HepG2 (cell line): ENCODE results near the gene POLN. TPM values are rescaled to one million over a fixed set of nuclear protein-coding genes. Genes with fewer than 3 reads are reported as not detected.
A peak's percentile ranks its signal among the peaks of the same experiment; 100 is the strongest.

Experiments
- ARNT ChIP-seq: fragments of 450-650 bp; IDR thresholded peaks from 2 replicates; pipeline ENCODE4 v1.6.1; 2017
- ATF1 ChIP-seq: IDR thresholded peaks from 2 replicates; pipeline ENCODE4 v1.6.1; 2016; ENCODE audit warnings: mild to moderate bottlenecking, control low read depth
- ATF4 ChIP-seq, 2 experiments: fragments of 450-650 bp in 1 of 2; sonication (generic) in 1 of 2; formaldehyde crosslinking; IDR thresholded peaks; 2 replicates each; pipeline versions ENCODE4 v1.5.0 to v1.8.0; 2020 to 2022; ENCODE audit warnings: mild to moderate bottlenecking in 1 of 2, missing genetic modification reagents in 1 of 2
- DR1 ChIP-seq: sonication (generic); formaldehyde crosslinking; IDR thresholded peaks from 2 replicates; pipeline ENCODE4 v1.8.0; 2021; ENCODE audit warnings: mild to moderate bottlenecking, missing genetic modification reagents, inconsistent platforms
- FOXC1 ChIP-seq: sonication (generic); formaldehyde crosslinking; IDR thresholded peaks from 2 replicates; pipeline ENCODE4 v1.8.0; 2022; ENCODE audit warnings: mild to moderate bottlenecking, missing genetic modification reagents, borderline replicate concordance
- FOXK2 ChIP-seq: fragments of 450-650 bp; IDR thresholded peaks from 2 replicates; pipeline ENCODE4 v1.6.1; 2016
- GTF2F1 ChIP-seq: fragments of 150-350 bp; IDR thresholded peaks from 2 replicates; pipeline ENCODE4 v1.6.1; 2014; ENCODE audit warnings: low read length
- HIVEP1 ChIP-seq: sonication (generic); formaldehyde crosslinking; IDR thresholded peaks from 2 replicates; pipeline ENCODE4 v1.4.0; 2020; ENCODE audit warnings: mild to moderate bottlenecking, missing genetic modification reagents
- KDM5B ChIP-seq: sonication (generic); formaldehyde crosslinking; IDR thresholded peaks from 2 replicates; pipeline ENCODE4 v1.4.0; 2020; ENCODE audit warnings: missing genetic modification reagents, mild to moderate bottlenecking, borderline replicate concordance
- KDM6A ChIP-seq: IDR thresholded peaks from 2 replicates; pipeline ENCODE4 v1.6.1; 2016; ENCODE audit warnings: low read depth
- SAFB2 ChIP-seq: sonication (generic); formaldehyde crosslinking; IDR thresholded peaks from 2 replicates; pipeline ENCODE4 v1.5.1; 2020; ENCODE audit warnings: missing genetic modification reagents, low read depth, mild to moderate bottlenecking, borderline replicate concordance
- SALL1 ChIP-seq: sonication (generic); formaldehyde crosslinking; IDR thresholded peaks from 2 replicates; pipeline ENCODE4 v1.8.0; 2022; ENCODE audit warnings: mild to moderate bottlenecking, missing genetic modification reagents
- SMAD9 ChIP-seq: sonication (generic); formaldehyde crosslinking; IDR thresholded peaks from 2 replicates; pipeline ENCODE4 v1.5.1; 2020; ENCODE audit warnings: mild to moderate bottlenecking, missing genetic modification reagents
- SNAI1 ChIP-seq: sonication (generic); formaldehyde crosslinking; IDR thresholded peaks from 2 replicates; pipeline ENCODE4 v1.5.0; 2020; ENCODE audit warnings: mild to moderate bottlenecking, missing genetic modification reagents, borderline replicate concordance
- ZEB1 ChIP-seq: IDR thresholded peaks from 2 replicates; pipeline ENCODE4 v1.6.1; 2012; ENCODE audit warnings: mild to moderate bottlenecking, low read depth, inconsistent platforms; ENCODE audit not compliant: insufficient replicate concordance
- ZFP36L2 ChIP-seq: sonication (generic); formaldehyde crosslinking; IDR thresholded peaks from 2 replicates; pipeline ENCODE4 v1.4.0; 2020; ENCODE audit warnings: missing genetic modification reagents
- ZNF124 ChIP-seq: sonication (generic); formaldehyde crosslinking; IDR thresholded peaks from 2 replicates; pipeline ENCODE4 v1.4.0; 2020; ENCODE audit warnings: missing genetic modification reagents
- ZNF407 ChIP-seq: sonication (generic); formaldehyde crosslinking; IDR thresholded peaks from one replicate; pipeline ENCODE4 v1.5.1; 2020; ENCODE audit warnings: mild to moderate bottlenecking, missing genetic modification reagents; ENCODE audit errors: not compliant biosample characterization
- ZNF569 ChIP-seq: sonication (generic); formaldehyde crosslinking; IDR thresholded peaks from 2 replicates; pipeline ENCODE4 v1.5.0; 2020; ENCODE audit warnings: mild to moderate bottlenecking, missing genetic modification reagents, moderate library complexity, borderline replicate concordance
- ZNF720 ChIP-seq: sonication (generic); formaldehyde crosslinking; IDR thresholded peaks from 2 replicates; pipeline ENCODE4 v1.4.0; 2020; ENCODE audit warnings: missing genetic modification reagents
- ZNF800 ChIP-seq: sonication (generic); formaldehyde crosslinking; IDR thresholded peaks from 2 replicates; pipeline ENCODE4 v1.4.0; 2020; ENCODE audit warnings: missing genetic modification reagents
- polyA plus RNA-seq, 8 experiments: library from polyadenylated mRNA; depleted of rRNA in 3 of 8; stranded (reverse) in 7 of 8; unstranded in 1 of 8; fragments of >200 nt; fragmentation: Illumina TruSeq in 4 of 8; extraction: Trizol in 4 of 8; gene quantifications; 2 replicates each; pipeline versions ENCODE4 v1.2.1 to v1.2.3, GENCODE V29; 2011 to 2016; ENCODE audit warnings: low read depth in 4 of 8, missing spikeins in 1 of 8, mixed read lengths in 1 of 8; ENCODE audit not compliant: insufficient read depth in 1 of 8
- total RNA-seq, 5 experiments: library from RNA; depleted of rRNA; stranded (reverse); fragments of >200 nt; fragmentation: Illumina TruSeq; extraction: Trizol; gene quantifications; 2 replicates each; pipeline ENCODE4 v1.2.3, GENCODE V29; 2016; ENCODE audit warnings: low read depth in 1 of 5

Gene POLN
- total and polyA plus RNA-seq, 2 of the 13 experiments (the other 11 are each of a cell fraction or from before 2014, with no cell fraction given), result 0.93 to 1.5 TPM

DNA sequence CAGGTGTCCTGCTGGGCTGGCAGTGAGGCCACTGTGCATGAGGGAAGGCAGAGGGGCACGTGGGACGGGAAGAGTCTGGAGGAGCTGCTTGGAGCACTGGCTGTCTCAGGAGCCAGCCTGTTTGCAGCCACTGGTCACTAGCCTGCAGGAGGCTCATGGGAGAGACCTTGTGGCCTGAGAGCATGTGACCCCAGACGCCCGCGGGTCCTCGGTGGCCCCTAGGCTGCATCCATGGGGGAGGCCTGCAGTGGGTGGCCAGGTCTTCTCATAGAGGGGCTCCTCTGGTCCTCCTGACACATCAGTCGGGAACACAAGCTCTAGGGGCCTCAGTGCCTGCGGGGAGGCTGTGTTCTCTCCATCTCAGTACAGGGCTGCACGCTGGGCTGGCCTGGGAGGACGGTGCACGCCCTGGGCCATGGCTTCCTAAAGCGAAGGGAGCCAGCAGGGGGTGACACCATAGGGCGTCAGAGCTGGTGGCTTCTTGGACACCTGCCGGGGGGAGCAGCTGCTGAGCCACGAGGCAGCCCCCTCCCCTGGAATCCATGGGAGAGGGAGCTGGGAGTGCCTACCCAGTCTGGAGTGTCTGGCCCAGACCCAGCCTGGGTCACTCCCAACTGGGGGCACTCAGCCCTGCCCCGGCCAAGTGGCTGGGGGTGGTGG lies 170.5 kb downstream of the POLN start (continued):
- TF ChIP-seq ZNF407 (CRISPR knock-in tag) (no peak), SALL1 (CRISPR knock-in tag) (no peak; the same call in 1 of the 2 replicates), FOXC1 (no peak), ZFP36L2 (CRISPR knock-in tag) (no peak), ARNT (no peak), ZNF569 (CRISPR knock-in tag) (no peak), KDM5B (CRISPR knock-in tag) (no peak), ZNF124 (CRISPR knock-in tag) (0 out of 2 replicates have a peak, but pooled peaks have one; percentile 18), FOXK2 (no peak), KDM6A (CRISPR knock-in tag) (no peak), DR1 (CRISPR knock-in tag) (no peak), ZNF720 (CRISPR knock-in tag) (no peak), SNAI1 (CRISPR knock-in tag) (no peak), HIVEP1 (CRISPR knock-in tag) (no peak), ZEB1 (no peak), GTF2F1 (no peak), SAFB2 (CRISPR knock-in tag) (0 out of 2 replicates have a peak, but pooled peaks have one; percentile 2), ZNF800 (CRISPR knock-in tag) (0 out of 2 replicates have a peak, but pooled peaks have one; percentile 17), ATF1 (no peak), ATF4 (CRISPR knock-in tag; IDR thresholded peaks at IDR 0.05) (no peak), SMAD9 (no peak)
